ENCODE data around the gene APBB1. TPM values are rescaled to one million over a fixed set of nuclear protein-coding genes. Genes with fewer than 3 reads are reported as not detected.

The APBB1 gene
- total and polyA plus RNA-seq, 10 of the 15 experiments (the other 5 are each of a cell fraction or from before 2014, with no cell fraction given): 0.31 to 10.6 (median 5.4) TPM

DNA sequence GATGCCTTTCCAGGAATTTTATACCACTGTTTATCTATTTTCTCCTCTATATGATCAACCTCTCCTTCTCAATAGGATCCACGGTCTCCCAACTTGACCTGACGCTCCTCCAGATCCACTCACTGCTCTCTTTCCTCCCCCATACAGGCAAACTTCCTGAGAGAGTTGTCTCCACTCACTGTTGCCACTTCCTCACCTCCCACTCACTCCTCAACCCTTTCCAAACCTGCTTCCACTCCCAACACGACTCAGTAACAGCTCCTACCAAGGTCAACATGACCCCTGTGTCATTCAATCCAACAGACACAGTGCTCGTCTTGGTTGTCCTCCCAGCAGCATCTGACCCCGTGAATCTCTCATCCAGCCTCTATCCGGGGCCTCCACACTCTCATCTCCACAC, 3.1 kb downstream of the APBB1 start:
- no peaks in the 10 kb centered on the region for H3K79me2 ChIP-seq (ENCODE audit: control insufficient read depth, insufficient read depth, low read length)
- no peak overlapping the region for H3K9ac ChIP-seq (ENCODE audit: control insufficient read depth, insufficient read depth, low read length)
- no peaks in the 10 kb centered on the region; the same call in 1 of the 2 replicates for H4K20me1 ChIP-seq (ENCODE audit: control insufficient read depth, insufficient read depth)
- no peaks in the 10 kb centered on the region for H3K9me3 ChIP-seq (replicated peaks; ENCODE audit: control insufficient read depth, insufficient read depth, low read length)
- H2AFZ ChIP-seq (ENCODE audit: control insufficient read depth, low read depth, low read length): no peak overlapping the region
- no peak overlapping the region for H3K4me2 ChIP-seq (ENCODE audit: control insufficient read depth, insufficient read depth)
- no peak overlapping the region for H3K4me3 ChIP-seq
- ChIA-PET POLR2A (no interaction called here), RAD21 (ENCODE audit: unreplicated experiment) (no interaction called here), CTCF (interaction anchor here (1.5 kb wide), 1 partner anchor 37 kb away, joined by 3 read pairs; no protein-coding TSS in a partner anchor), SMC1A (ENCODE audit: uncharacterized antibody, unreplicated experiment) (interaction anchor here (1.0 kb wide), 1 partner anchor 11 kb away, joined by 3 read pairs; no protein-coding TSS in a partner anchor)
- H3K27me3 ChIP-seq (replicated peaks in 1 of 2; ENCODE audit: control insufficient read depth in 2 of 2, insufficient read depth in 2 of 2, low read length in 1 of 2): peaks cover 4 to 9% of the 10 kb centered on the region in 2 experiments; a peak in 3 of 4 replicates
- intact Hi-C loops (cut with micrococcal nuclease; ENCODE audit: unreplicated experiment): no loop called here
- H3K4me1 ChIP-seq (ENCODE audit: control insufficient read depth, insufficient read depth, low read length): peaks cover 8% of the 10 kb centered on the region
- in situ Hi-C loops (cut with MboI): no loop called here
- ATAC-seq: no peak
- no peak for FAIRE-seq
- WGBS (ENCODE audit: insufficient coverage, insufficient replicate concordance, low lambda C conversion rate, missing lambda C conversion rate): 56% methylated on average over 6 of the region's 6 CpGs
- BruUV-seq (replicated peaks): no TSS peak
- H3K27ac ChIP-seq (ENCODE audit: control insufficient read depth, insufficient read depth): no peak overlapping the region
- no peaks in the 10 kb centered on the region for H3K36me3 ChIP-seq (ENCODE audit: control insufficient read depth in 2 of 2, insufficient read depth in 2 of 2, low read length in 1 of 2)
- TF ChIP-seq RBBP5 (conservative IDR thresholded peaks at IDR 0.05) (no peak), HCFC1 (IDR thresholded peaks at IDR 0.05; ENCODE audit: low read length) (no peak), CEBPB (IDR thresholded peaks at IDR 0.05; ENCODE audit: borderline replicate concordance in 1 of 2, low read depth in 2 of 2, low read length in 2 of 2) (no peak), PAX8 (IDR thresholded peaks at IDR 0.05) (no peak), KAT2A (conservative IDR thresholded peaks at IDR 0.05; ENCODE audit: control insufficient read depth, low read depth, low read length) (no peak), ZZZ3 (IDR thresholded peaks at IDR 0.05; ENCODE audit: control insufficient read depth, insufficient read length, low read depth) (no peak), ZNF622 (IDR thresholded peaks at IDR 0.05) (no peak), SPI1 (IDR thresholded peaks at IDR 0.05; ENCODE audit: borderline replicate concordance, insufficient read depth, low read depth, low read length) (no peak), NR2C2 (IDR thresholded peaks at IDR 0.05; ENCODE audit: borderline replicate concordance, control insufficient read depth, insufficient read length, low read depth) (no peak), NFYB (IDR thresholded peaks at IDR 0.05; ENCODE audit: insufficient read depth, low read depth, low read length) (no peak), KLF5 (IDR thresholded peaks at IDR 0.05; ENCODE audit: partially characterized antibody) (no peak), ZNF384 (IDR thresholded peaks at IDR 0.05; ENCODE audit: borderline replicate concordance, low read depth, low read length) (no peak), SMC3 (IDR thresholded peaks at IDR 0.05; ENCODE audit: borderline replicate concordance, low read length) (no peak)
- TF ChIP-seq, protein P1, sequence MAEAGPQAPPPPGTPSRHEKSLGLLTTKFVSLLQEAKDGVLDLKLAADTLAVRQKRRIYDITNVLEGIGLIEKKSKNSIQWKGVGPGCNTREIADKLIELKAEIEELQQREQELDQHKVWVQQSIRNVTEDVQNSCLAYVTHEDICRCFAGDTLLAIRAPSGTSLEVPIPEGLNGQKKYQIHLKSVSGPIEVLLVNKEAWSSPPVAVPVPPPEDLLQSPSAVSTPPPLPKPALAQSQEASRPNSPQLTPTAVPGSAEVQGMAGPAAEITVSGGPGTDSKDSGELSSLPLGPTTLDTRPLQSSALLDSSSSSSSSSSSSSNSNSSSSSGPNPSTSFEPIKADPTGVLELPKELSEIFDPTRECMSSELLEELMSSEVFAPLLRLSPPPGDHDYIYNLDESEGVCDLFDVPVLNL (IDR thresholded peaks at IDR 0.05; ENCODE audit: low read depth, low read length): no peak
- DNase-seq (ENCODE audit: low read depth, low spot score): no peak

Data from GM12878 (cell line).